Keratinocyte (primary cell): ENCODE measurements around the gene SMURF2.

Experiments used
- CTCF ChIP-seq, 3 experiments: IDR thresholded peaks in 1 of 3; conservative IDR thresholded peaks in 1 of 3; optimal IDR thresholded peaks in 1 of 3; 2 replicates in 2 of 3; 3 replicates in 1 of 3; pipeline versions ENCODE3 to v1.5.1; 2011; ENCODE audit warnings: low read length in 3 of 3, mild to moderate bottlenecking in 3 of 3, moderate library complexity in 2 of 3, control low read depth in 1 of 3, inconsistent platforms in 1 of 3; ENCODE audit not compliant: insufficient read depth in 2 of 3; ENCODE audit errors: extremely low read depth in 1 of 3
- EZH2 ChIP-seq: IDR thresholded peaks from one replicate; pipeline ENCODE4 v1.6.1; 2012; ENCODE audit warnings: inconsistent platforms, mild to moderate bottlenecking, low read length, moderate library complexity

DNA sequence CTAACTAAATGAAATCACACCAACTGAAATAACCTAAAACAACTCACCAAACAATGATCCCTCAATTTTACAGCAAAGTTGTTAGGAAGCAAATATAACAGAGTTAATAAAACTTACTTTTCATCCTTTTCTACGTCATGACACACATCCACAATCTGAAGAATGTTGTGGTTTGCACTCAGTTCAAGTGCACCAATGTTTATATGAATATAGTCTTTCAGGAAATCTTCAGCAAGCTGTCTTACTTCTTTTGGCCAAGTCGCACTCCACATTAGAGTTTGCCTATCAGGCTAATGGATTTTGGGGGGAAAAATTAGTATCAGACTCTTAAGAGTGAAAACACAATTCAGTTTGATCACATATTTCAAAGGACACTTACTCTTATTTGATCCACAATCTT, 159.3 kb downstream of the SMURF2 start:
- TF ChIP-seq CTCF (optimal IDR thresholded peaks at IDR 0.05 in 1 of 3, IDR thresholded peaks at IDR 0.05 in 1 of 3, conservative IDR thresholded peaks at IDR 0.05 in 1 of 3; ENCODE audit: extremely low read depth in 1 of 3, insufficient read depth in 2 of 3, low read length in 3 of 3) (no peak), EZH2 (no peak)
